HCT116 (cell line): Measurements from ENCODE around the gene OPHN1. TPM values are rescaled to one million over a fixed set of nuclear protein-coding genes. Genes with fewer than 3 reads are reported as not detected.

ENCODE experiments used
- ATAC-seq: fragments of 200-7000 bp; cut with Tn5 transposase; 2 replicates; pipeline ENCODE4 v1.9.1; 2020; ENCODE audit warnings: mild to moderate bottlenecking, moderate library complexity
- BruUV-seq: library from RNA; stranded (reverse); fragments of 400-500 nt; replicated peaks from 2 replicates; lab custom pipeline; 2021; lab: Mats Ljungman, UMichigan
- CTCF ChIA-PET: fragments of 300-600 bp; sonication (Branson Sonifier 250); formaldehyde crosslinking; loops from one replicate; lab custom pipeline; 2021; ENCODE audit warnings: antibody characterized with exemption; lab: Charles Lee
- POLR2A ChIA-PET: fragments of 300-600, 350-600 bp; sonication (Branson Sonifier 250); formaldehyde crosslinking; loops from one replicate; lab custom pipeline; 2021; ENCODE audit warnings: antibody characterized with exemption; lab: Charles Lee
- RAD21 ChIA-PET, 2 experiments: fragments of 300-600 bp; sonication (Branson Sonifier 250); formaldehyde crosslinking; loops; one replicate each; lab custom pipeline; 2023; ENCODE audit warnings: low total read pairs in 2 of 2; ENCODE audit not compliant: uncharacterized antibody in 2 of 2, unreplicated experiment in 2 of 2, low non-redundant PET in 1 of 2; lab: Charles Lee
- DNase-seq: peaks from one replicate; pipeline ENCODE4 v3.0.0-alpha.2; 2010; ENCODE audit warnings: low read depth, low spot score
- H2AFZ ChIP-seq: fragments of 200-600 bp; shearing (Covaris generic), sonication (generic); 2 replicates; pipeline ENCODE4 v1.6.1; 2017; ENCODE audit warnings: low read depth, mixed run types, mixed read lengths, antibody characterized with exemption, low read length; ENCODE audit not compliant: poor library complexity, severe bottlenecking
- H3K27ac ChIP-seq: 2 replicates; pipeline ENCODE4 v1.5.1; 2012; ENCODE audit warnings: low read depth, low read length
- H3K27me3 ChIP-seq: fragments of 200-600 bp; sonication (generic); 2 replicates; pipeline ENCODE4 v1.6.1; 2016; ENCODE audit warnings: mixed run types, low read length, mixed read lengths; ENCODE audit not compliant: insufficient read depth
- H3K36me3 ChIP-seq, 2 experiments: fragments of 200-500 bp in 1 of 2; fragments of 200-600 bp in 1 of 2; sonication (Bioruptor generic) in 1 of 2; sonication (generic) in 1 of 2; 2 replicates each; pipeline versions ENCODE4 v1.5.1 to v1.6.1; 2014 to 2016; ENCODE audit warnings: low read length in 2 of 2, inconsistent platforms in 1 of 2, mixed read lengths in 1 of 2, mixed run types in 1 of 2; ENCODE audit not compliant: insufficient read depth in 2 of 2, control insufficient read depth in 1 of 2
- H3K4me1 ChIP-seq, 2 experiments: fragments of 200-600 bp in 1 of 2; sonication (generic) in 1 of 2; 2 replicates each; pipeline versions ENCODE4 v1.5.1 to v1.6.1; 2012 to 2017; ENCODE audit warnings: low read length in 2 of 2, inconsistent platforms in 1 of 2, mild to moderate bottlenecking in 1 of 2, mixed read lengths in 1 of 2, mixed run types in 1 of 2, moderate library complexity in 1 of 2; ENCODE audit not compliant: insufficient read depth in 2 of 2, control insufficient read depth in 1 of 2
- H3K4me2 ChIP-seq: fragments of 200-600 bp; sonication (generic); 2 replicates; pipeline ENCODE4 v1.6.1; 2017; ENCODE audit warnings: mixed run types, low read length, mixed read lengths
- H3K4me3 ChIP-seq, 2 experiments: fragments of 200-600 bp in 1 of 2; sonication (generic) in 1 of 2; replicated peaks in 1 of 2; 2 replicates each; pipeline ENCODE4 v1.5.1; 2011 to 2016; ENCODE audit warnings: low read length in 2 of 2, control low read depth in 1 of 2, low read depth in 1 of 2, mild to moderate bottlenecking in 1 of 2, mixed read lengths in 1 of 2, mixed run types in 1 of 2
- H3K79me2 ChIP-seq: fragments of 200-600 bp; sonication (generic); 2 replicates; pipeline ENCODE4 v1.6.1; 2017; ENCODE audit warnings: mild to moderate bottlenecking, mixed run types, low read length, moderate library complexity, mixed read lengths; ENCODE audit not compliant: insufficient read depth
- H3K9ac ChIP-seq: fragments of 200-600 bp; sonication (generic); 2 replicates; pipeline ENCODE4 v1.6.1; 2016; ENCODE audit warnings: low read length, mixed read lengths
- H3K9me2 ChIP-seq: fragments of 200-600 bp; sonication (generic), shearing (Covaris generic); 2 replicates; pipeline ENCODE4 v1.6.1; 2017; ENCODE audit warnings: mixed run types, mild to moderate bottlenecking, moderate library complexity; ENCODE audit not compliant: insufficient read depth
- H3K9me3 ChIP-seq, 2 experiments: fragments of 200-500 bp in 1 of 2; fragments of 200-600 bp in 1 of 2; sonication (Bioruptor generic) in 1 of 2; sonication (generic) in 1 of 2; 2 replicates each; pipeline ENCODE4 v1.6.1; 2014 to 2017; ENCODE audit warnings: low read length in 2 of 2, mixed read lengths in 2 of 2, inconsistent platforms in 1 of 2, low read depth in 1 of 2, mild to moderate bottlenecking in 1 of 2, mixed run types in 1 of 2, moderate library complexity in 1 of 2; ENCODE audit not compliant: control insufficient read depth in 1 of 2, insufficient read depth in 1 of 2
- H4K20me1 ChIP-seq: fragments of 200-600 bp; sonication (generic), shearing (Covaris generic); 2 replicates; pipeline ENCODE4 v1.6.1; 2017; ENCODE audit warnings: mixed run types, mild to moderate bottlenecking, moderate library complexity; ENCODE audit not compliant: insufficient read depth
- CBX3 ChIP-seq: IDR thresholded peaks from 2 replicates; pipeline ENCODE4 v1.6.1; 2012; ENCODE audit warnings: low read depth
- CEBPB ChIP-seq: IDR thresholded peaks from 2 replicates; pipeline ENCODE4 v1.6.1; 2012; ENCODE audit warnings: low read depth
- EZH2phosphoT487 ChIP-seq: fragments of 200-600 bp; IDR thresholded peaks from 2 replicates; pipeline ENCODE4 v1.6.1; 2018; ENCODE audit warnings: antibody characterized with exemption, borderline replicate concordance
- FOSL1 ChIP-seq: IDR thresholded peaks from 2 replicates; pipeline ENCODE4 v1.6.1; 2012; ENCODE audit warnings: low read depth
- POLR2A ChIP-seq: IDR thresholded peaks from 2 replicates; pipeline ENCODE4 v1.7.0; 2011; ENCODE audit warnings: borderline replicate concordance; ENCODE audit not compliant: insufficient read depth, insufficient read length; ENCODE audit errors: extremely low read depth
- POLR2AphosphoS5 ChIP-seq: IDR thresholded peaks from 2 replicates; pipeline ENCODE4 v1.6.1; 2011; ENCODE audit warnings: mild to moderate bottlenecking, low read depth, low read length, moderate library complexity
- RAD21 ChIP-seq: IDR thresholded peaks from 2 replicates; pipeline ENCODE4 v1.6.1; 2012; ENCODE audit warnings: low read depth, mild to moderate bottlenecking
- SP1 ChIP-seq: IDR thresholded peaks from 2 replicates; pipeline ENCODE4 v1.6.1; 2012; ENCODE audit warnings: low read depth
- SRF ChIP-seq: IDR thresholded peaks from 2 replicates; pipeline ENCODE4 v1.6.1; 2012; ENCODE audit warnings: low read depth
- YY1 ChIP-seq: IDR thresholded peaks from 2 replicates; pipeline ENCODE4 v1.6.1; 2011; ENCODE audit warnings: low read length, low read depth, moderate library complexity, mild to moderate bottlenecking; ENCODE audit not compliant: insufficient replicate concordance; ENCODE audit errors: extremely low read depth
- ZNF274 ChIP-seq: fragments of 200-500 bp; sonication (Bioruptor generic); IDR thresholded peaks from 2 replicates; pipeline ENCODE4 v1.6.1; 2014; ENCODE audit warnings: mild to moderate bottlenecking, low read depth, low read length, inconsistent platforms
- intact Hi-C: fragments of 100-400 bp; cut with micrococcal nuclease; formaldehyde crosslinking; loops from 2 replicates; pipeline ENCODE4 v1.10.0; 2022
- total RNA-seq: library from RNA; stranded (reverse); gene quantifications from one replicate; pipeline ENCODE4 v1.2.1, GENCODE V29; 2021; ENCODE audit not compliant: unreplicated experiment
- TF ChIP-seq, protein P1 (sequence below): IDR thresholded peaks from 2 replicates; pipeline ENCODE4 v1.6.1; 2012
- TF ChIP-seq, protein P2 (sequence below): IDR thresholded peaks from 2 replicates; pipeline ENCODE4 v1.6.1; 2012
- TF ChIP-seq, protein P3 (sequence below): IDR thresholded peaks from 2 replicates; pipeline ENCODE4 v1.6.1; 2012; ENCODE audit warnings: low read depth
- TF ChIP-seq, protein P4 (sequence below), 3 experiments: fragments of 200-600 bp in 1 of 3; sonication (generic) in 1 of 3; IDR thresholded peaks in 2 of 3; conservative IDR thresholded peaks in 1 of 3; 2 replicates each; pipeline ENCODE4 v1.5.1; 2012 to 2017; ENCODE audit warnings: low read depth in 2 of 3, low read length in 2 of 3, antibody characterized with exemption in 1 of 3, borderline replicate concordance in 1 of 3, control low read depth in 1 of 3, mild to moderate bottlenecking in 1 of 3, mixed read lengths in 1 of 3, mixed run types in 1 of 3, moderate library complexity in 1 of 3; ENCODE audit not compliant: insufficient read depth in 1 of 3

OPHN1 gene
- total RNA-seq, 1 experiment from 2014 or later = 2.9 TPM

DNA sequence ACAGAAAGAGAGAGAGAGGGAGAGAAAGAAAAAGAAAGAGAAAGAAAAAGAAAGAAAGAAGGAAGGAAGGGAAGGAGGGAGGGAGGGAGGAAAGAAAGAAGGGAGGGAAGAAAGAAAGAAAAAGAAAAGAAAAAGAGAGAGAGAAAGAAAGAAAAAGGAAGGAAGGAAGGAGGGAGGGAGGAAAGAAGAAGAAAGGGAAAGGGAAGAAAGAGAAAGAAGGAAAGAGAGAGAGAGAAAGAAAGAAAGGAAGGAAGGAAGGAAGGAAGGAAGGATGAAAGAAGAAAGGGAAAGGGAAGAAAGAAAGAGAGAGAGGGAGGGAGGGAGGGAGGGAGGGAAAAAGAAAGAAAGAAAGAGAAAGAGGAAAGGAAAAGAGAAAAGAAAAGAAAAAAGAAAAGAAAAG is 10.8 kb downstream of the OPHN1 start (continued):
- TF ChIP-seq FOSL1 (no peak), ZNF274 (no peak), EZH2phosphoT487 (no peak), SRF (no peak), CBX3 (no peak)

DNA sequence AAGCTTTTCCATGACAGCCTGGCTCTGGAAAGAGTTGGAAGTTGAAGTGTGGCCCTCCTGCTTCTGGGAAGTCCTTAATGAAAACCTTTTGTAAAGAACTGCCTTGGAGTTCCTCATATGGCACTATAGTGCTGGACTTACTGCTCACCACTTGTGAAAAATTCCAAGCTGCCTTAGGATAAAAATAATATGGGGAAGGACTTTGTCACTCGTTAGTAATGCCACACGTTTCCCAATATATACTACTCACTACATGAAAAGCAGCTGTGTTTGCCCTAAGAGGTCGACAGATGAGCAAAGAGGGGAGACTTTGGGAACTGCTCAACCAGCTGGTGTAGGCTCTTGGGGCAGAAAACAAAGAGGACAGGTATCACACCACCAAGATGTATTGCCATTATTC is 11.7 kb downstream of the OPHN1 start:
- Histone ChIP-seq H3K27me3 (no peaks in the 10 kb centered on the region), H3K4me1 (peaks cover 0 to 11% of the 10 kb centered on the region in 2 experiments; a peak in 3 of 4 replicates), H3K9ac (no peak overlapping the region), H4K20me1 (no peaks in the 10 kb centered on the region), H3K9me3 (no peaks in the 10 kb centered on the region), H3K4me2 (no peak overlapping the region)
- ChIA-PET RAD21 (no interaction called here), POLR2A (no interaction called here)
- no TSS peak for BruUV-seq
- ATAC-seq (no peak), DNase-seq (no peak)
- TF ChIP-seq YY1 (no peak), ZNF274 (no peak), SP1 (no peak), CEBPB (no peak), SRF (no peak), POLR2A (no peak), FOSL1 (no peak), POLR2AphosphoS5 (no peak), RAD21 (no peak)
- TF ChIP-seq, protein P1, sequence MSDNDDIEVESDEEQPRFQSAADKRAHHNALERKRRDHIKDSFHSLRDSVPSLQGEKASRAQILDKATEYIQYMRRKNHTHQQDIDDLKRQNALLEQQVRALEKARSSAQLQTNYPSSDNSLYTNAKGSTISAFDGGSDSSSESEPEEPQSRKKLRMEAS = no peak
- TF ChIP-seq, protein P2, sequence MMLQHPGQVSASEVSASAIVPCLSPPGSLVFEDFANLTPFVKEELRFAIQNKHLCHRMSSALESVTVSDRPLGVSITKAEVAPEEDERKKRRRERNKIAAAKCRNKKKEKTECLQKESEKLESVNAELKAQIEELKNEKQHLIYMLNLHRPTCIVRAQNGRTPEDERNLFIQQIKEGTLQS = no peak
- TF ChIP-seq, protein P3, sequence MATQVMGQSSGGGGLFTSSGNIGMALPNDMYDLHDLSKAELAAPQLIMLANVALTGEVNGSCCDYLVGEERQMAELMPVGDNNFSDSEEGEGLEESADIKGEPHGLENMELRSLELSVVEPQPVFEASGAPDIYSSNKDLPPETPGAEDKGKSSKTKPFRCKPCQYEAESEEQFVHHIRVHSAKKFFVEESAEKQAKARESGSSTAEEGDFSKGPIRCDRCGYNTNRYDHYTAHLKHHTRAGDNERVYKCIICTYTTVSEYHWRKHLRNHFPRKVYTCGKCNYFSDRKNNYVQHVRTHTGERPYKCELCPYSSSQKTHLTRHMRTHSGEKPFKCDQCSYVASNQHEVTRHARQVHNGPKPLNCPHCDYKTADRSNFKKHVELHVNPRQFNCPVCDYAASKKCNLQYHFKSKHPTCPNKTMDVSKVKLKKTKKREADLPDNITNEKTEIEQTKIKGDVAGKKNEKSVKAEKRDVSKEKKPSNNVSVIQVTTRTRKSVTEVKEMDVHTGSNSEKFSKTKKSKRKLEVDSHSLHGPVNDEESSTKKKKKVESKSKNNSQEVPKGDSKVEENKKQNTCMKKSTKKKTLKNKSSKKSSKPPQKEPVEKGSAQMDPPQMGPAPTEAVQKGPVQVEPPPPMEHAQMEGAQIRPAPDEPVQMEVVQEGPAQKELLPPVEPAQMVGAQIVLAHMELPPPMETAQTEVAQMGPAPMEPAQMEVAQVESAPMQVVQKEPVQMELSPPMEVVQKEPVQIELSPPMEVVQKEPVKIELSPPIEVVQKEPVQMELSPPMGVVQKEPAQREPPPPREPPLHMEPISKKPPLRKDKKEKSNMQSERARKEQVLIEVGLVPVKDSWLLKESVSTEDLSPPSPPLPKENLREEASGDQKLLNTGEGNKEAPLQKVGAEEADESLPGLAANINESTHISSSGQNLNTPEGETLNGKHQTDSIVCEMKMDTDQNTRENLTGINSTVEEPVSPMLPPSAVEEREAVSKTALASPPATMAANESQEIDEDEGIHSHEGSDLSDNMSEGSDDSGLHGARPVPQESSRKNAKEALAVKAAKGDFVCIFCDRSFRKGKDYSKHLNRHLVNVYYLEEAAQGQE = no peak
- TF ChIP-seq, protein P4, sequence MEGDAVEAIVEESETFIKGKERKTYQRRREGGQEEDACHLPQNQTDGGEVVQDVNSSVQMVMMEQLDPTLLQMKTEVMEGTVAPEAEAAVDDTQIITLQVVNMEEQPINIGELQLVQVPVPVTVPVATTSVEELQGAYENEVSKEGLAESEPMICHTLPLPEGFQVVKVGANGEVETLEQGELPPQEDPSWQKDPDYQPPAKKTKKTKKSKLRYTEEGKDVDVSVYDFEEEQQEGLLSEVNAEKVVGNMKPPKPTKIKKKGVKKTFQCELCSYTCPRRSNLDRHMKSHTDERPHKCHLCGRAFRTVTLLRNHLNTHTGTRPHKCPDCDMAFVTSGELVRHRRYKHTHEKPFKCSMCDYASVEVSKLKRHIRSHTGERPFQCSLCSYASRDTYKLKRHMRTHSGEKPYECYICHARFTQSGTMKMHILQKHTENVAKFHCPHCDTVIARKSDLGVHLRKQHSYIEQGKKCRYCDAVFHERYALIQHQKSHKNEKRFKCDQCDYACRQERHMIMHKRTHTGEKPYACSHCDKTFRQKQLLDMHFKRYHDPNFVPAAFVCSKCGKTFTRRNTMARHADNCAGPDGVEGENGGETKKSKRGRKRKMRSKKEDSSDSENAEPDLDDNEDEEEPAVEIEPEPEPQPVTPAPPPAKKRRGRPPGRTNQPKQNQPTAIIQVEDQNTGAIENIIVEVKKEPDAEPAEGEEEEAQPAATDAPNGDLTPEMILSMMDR (IDR thresholded peaks at IDR 0.05 in 2 of 3, conservative IDR thresholded peaks at IDR 0.05 in 1 of 3; ENCODE audit: borderline replicate concordance in 1 of 3, insufficient read depth in 1 of 3, low read depth in 2 of 3, low read length in 2 of 3) = no peak
- TF ChIP-seq, all 23 proteins: peak for 0
- H3K9me2 ChIP-seq = no peaks in the 10 kb centered on the region
- CTCF ChIA-PET = no interaction called here
- no peak overlapping the region for H3K27ac ChIP-seq
- intact Hi-C loops = no loop called here
- no peaks in the 10 kb centered on the region for H3K36me3 ChIP-seq
- no peak overlapping the region for H2AFZ ChIP-seq
- no peaks in the 10 kb centered on the region for H3K79me2 ChIP-seq
- H3K4me3 ChIP-seq = no peak overlapping the region
